Fibroblast of mammary gland (primary cell): Measurements from ENCODE around the gene NCOA3.

Source experiments
- DNase-seq: peaks from one replicate; pipeline ENCODE4 v3.0.0-alpha.2; 2010; ENCODE audit warnings: low read depth
- H3K4me3 ChIP-seq: 2 replicates; pipeline ENCODE4 v1.5.1; 2011; ENCODE audit warnings: low read depth, mild to moderate bottlenecking, low read length, moderate library complexity; ENCODE audit not compliant: control insufficient read depth
- TF ChIP-seq, protein P1 (sequence below): conservative IDR thresholded peaks from 2 replicates; pipeline ENCODE4 v1.5.1; 2011; ENCODE audit warnings: low read depth, low read length, inconsistent platforms; ENCODE audit not compliant: control insufficient read depth, insufficient read depth

The NCOA3 gene

DNA sequence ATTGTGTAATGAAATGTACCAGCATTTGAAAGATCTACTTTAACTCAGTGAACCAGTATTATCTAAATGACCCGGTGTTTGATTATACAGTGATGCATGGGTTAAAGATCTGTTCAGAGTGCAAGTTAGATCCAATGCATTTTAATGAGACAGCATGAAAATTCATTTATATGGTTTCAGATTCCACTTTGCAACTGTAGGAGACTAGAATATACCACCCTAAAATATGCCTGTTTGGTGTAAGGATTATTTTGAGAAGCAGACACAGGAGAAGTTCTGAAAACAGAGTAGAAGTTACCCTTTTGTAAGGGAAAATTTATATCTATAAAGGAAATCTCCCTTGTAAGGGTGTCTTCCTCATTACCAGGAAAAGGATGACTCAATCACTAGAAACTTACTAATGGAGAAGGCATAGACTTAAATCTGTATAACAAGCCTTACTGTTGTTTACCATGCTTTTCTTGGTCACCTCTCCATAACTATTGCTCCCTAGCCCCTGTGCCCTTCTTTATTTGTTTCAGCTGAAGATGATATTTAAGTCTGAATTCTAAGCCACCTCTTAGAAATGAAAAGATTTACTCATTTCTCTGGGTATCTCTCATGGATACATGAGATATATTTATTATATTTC, 105.4 kb downstream of the NCOA3 start:
- H3K4me3 ChIP-seq = no peak overlapping the region
- DNase-seq = peak; percentile 47
- TF ChIP-seq, protein P1, sequence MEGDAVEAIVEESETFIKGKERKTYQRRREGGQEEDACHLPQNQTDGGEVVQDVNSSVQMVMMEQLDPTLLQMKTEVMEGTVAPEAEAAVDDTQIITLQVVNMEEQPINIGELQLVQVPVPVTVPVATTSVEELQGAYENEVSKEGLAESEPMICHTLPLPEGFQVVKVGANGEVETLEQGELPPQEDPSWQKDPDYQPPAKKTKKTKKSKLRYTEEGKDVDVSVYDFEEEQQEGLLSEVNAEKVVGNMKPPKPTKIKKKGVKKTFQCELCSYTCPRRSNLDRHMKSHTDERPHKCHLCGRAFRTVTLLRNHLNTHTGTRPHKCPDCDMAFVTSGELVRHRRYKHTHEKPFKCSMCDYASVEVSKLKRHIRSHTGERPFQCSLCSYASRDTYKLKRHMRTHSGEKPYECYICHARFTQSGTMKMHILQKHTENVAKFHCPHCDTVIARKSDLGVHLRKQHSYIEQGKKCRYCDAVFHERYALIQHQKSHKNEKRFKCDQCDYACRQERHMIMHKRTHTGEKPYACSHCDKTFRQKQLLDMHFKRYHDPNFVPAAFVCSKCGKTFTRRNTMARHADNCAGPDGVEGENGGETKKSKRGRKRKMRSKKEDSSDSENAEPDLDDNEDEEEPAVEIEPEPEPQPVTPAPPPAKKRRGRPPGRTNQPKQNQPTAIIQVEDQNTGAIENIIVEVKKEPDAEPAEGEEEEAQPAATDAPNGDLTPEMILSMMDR = no peak

DNA sequence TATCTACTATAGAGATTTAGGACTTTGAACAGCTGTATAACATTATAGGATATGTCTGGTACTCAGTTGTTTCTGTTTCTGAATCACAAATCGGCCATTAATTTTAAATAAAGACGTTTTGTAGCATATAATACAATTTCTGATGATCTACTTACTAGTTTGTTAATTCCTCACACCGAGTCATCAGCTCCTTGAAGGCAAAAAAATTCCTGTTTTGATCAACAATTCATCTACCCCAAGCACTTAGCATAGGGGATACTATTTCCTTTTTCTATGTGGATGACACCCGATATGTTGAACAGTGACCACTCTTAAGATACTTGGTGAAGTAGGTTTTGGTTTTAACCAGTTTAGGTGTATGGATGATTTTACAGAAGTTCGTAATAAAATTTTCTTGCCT, 107.3 kb downstream of the NCOA3 start:
- TF ChIP-seq, protein P1 = no peak

DNA sequence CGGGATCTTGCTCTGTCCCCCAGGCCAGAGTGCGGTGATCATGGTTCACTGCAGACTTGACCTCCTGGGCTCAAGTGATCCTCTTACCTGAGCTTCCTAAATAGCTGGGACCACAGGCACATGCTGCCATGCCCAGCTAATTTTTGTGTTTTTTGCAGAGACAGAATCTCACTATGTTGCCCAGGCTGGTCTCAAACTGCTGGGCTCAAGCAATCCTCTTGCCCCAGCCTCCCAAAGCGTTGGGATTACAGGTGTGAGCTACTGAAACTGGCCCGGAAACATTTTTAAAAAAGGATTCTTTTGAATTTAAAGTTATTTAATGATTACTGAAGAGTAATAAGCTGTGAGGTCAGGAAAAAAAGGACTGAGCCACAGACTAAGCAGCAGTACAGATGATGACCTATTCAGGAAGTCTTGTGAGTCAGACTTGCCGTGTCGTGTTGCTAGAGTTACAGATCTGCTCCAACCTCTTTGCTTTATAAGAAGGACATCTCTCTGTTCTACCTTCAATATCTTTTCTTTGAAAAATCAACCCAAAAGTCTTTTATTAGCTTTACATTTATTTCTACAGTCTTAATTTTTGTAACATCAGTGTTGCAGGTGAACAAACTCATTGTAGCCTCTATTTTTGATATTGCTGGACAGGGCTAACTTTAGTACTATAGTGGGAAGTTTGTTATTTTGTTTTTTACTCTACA, 108.7 kb downstream of the NCOA3 start:
- no peak overlapping the region for H3K4me3 ChIP-seq
- peak; percentile 86 for DNase-seq
- TF ChIP-seq, protein P1 = no peak

More for the DNA sequence above, 107.3 kb downstream of the NCOA3 start:
- H3K4me3 ChIP-seq = no peak overlapping the region
- no peak for DNase-seq

DNA sequence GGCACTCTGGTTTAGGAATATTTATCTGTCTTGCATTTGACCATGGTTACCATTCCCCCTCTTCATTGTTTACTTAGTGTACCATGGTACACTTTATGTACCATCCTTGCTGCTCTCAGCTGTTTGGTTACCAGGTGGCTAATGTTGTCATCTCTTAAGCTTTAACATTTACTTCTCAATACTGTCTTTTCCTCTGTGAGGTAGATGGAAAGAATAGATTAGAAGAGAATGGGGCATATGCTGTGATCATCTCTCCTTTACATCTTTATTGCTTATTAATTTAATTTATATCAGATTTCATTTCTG, 109.2 kb downstream of the NCOA3 start:
- DNase-seq = no peak
- no peak overlapping the region for H3K4me3 ChIP-seq
- TF ChIP-seq, protein P1 = no peak

DNA sequence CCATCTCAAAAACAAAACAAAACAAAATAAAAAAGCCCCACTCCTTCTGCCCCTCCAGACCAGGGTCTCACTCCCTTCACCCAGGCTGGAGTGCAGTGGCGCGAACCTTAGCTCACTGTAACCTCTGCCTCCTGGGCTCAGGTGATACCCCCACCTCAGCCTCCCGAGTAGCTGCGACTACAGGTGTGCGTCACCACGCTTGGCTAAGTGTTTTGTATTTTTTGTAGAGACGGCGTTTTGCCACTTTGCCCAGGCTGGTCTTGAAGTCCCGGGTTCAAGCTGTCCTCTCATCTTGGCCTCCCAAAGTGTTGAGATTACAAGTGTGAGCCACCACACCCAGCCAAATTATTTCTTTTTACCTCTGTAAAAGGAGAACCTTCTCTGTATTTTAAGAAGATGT, 110.1 kb downstream of the NCOA3 start:
- TF ChIP-seq, protein P1 = no peak

DNA sequence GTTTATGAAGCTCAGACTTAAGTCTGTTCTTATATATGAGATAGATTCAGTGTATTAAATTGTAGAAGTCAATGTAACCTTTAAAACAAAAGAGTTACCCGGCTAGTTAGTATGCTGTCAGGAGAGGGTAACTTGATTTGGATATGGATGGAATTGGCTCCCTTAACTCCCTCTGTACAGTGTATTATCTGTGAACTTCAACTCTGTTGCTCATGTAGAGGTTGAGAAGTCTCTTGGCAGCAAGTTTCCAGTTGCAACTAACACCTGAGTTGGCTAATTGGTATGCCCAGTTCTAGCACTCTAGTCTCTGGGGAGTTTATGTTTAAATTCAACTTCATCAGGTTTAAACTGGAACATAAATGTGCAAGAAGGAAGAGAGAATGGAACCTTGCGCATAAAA, 111.0 kb downstream of the NCOA3 start:
- TF ChIP-seq, protein P1 = no peak
- H3K4me3 ChIP-seq = no peak overlapping the region
- DNase-seq = no peak

More for the DNA sequence above, 110.1 kb downstream of the NCOA3 start:
- DNase-seq = no peak
- H3K4me3 ChIP-seq = no peak overlapping the region

DNA sequence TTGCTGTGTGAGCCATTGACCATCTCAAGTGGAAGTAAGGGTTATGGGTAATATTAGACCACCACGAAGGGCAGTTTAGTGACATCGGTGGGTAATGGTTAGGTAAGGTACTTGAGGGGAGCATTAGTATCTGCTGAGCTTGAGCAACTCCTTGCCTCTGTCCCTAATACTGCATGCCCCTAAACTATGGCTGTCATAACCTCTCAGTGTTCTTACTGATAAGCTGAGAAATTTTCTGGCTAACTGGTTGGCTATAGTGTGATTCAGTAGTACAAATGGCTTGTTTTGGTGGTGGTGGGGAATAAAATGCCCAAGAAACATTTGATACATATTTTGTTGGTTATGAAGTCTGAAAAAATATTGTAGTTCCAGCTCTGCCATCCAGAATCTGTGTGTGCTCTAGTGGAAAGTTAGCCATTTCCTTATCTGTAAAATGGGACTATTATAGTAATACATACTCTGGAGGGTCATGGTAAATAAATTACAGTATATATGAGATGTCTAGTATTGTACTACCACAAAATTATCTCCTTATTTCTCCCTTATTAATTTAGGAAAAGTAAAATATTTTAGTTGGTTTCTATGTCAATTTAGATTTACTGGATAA, 113.1 kb downstream of the NCOA3 start:
- no peak overlapping the region for H3K4me3 ChIP-seq
- TF ChIP-seq, protein P1 = no peak
- no peak for DNase-seq
